MM.1S (cell line): ENCODE results near the gene MTCH1.

Experiments
- DNase-seq: peaks from one replicate; pipeline ENCODE4 v3.0.0-alpha.2; 2015
- H2AFZ ChIP-seq: fragments of 300-600 bp; sonication (generic); 2 replicates; pipeline ENCODE4 v1.6.0; 2016; ENCODE audit warnings: antibody characterized with exemption, low read length
- H3F3A ChIP-seq: fragments of 300-600 bp; sonication (generic); 2 replicates; pipeline ENCODE4 v1.6.1; 2016; ENCODE audit warnings: mild to moderate bottlenecking, antibody characterized with exemption, low read length, moderate library complexity, mixed read lengths; ENCODE audit not compliant: insufficient read depth
- H3K27ac ChIP-seq: fragments of 300-600 bp; sonication (generic); 2 replicates; pipeline ENCODE4 v1.5.1; 2016; ENCODE audit warnings: mild to moderate bottlenecking, low read length
- H3K27me3 ChIP-seq: fragments of 300-600 bp; sonication (generic); replicated peaks from 2 replicates; pipeline ENCODE4 v1.6.0; 2016; ENCODE audit warnings: low read length; ENCODE audit not compliant: insufficient read depth
- H3K36me3 ChIP-seq: fragments of 300-600 bp; sonication (generic); replicated peaks from 2 replicates; pipeline ENCODE4 v1.6.1; 2016; ENCODE audit warnings: mild to moderate bottlenecking, low read length, mixed read lengths; ENCODE audit not compliant: insufficient read depth
- H3K4me1 ChIP-seq: fragments of 300-600 bp; sonication (generic); 2 replicates; pipeline ENCODE4 v1.6.1; 2016; ENCODE audit warnings: low read length, mixed read lengths
- H3K4me2 ChIP-seq: fragments of 300-600 bp; sonication (generic); 2 replicates; pipeline ENCODE4 v1.6.0; 2016; ENCODE audit warnings: low read depth, low read length
- H3K4me3 ChIP-seq: fragments of 300-600 bp; sonication (generic); 2 replicates; pipeline ENCODE4 v1.5.1; 2016; ENCODE audit warnings: low read length, mixed read lengths
- H3K79me2 ChIP-seq: fragments of 300-600 bp; sonication (generic); 2 replicates; pipeline ENCODE4 v1.6.1; 2016; ENCODE audit warnings: mixed run types, low read length, mixed read lengths
- H3K9ac ChIP-seq: fragments of 300-600 bp; sonication (generic); 2 replicates; pipeline ENCODE4 v1.6.1; 2016; ENCODE audit warnings: low read length, mixed read lengths
- H3K9me2 ChIP-seq: fragments of 300-600 bp; sonication (generic); replicated peaks from 2 replicates; pipeline ENCODE4 v1.6.1; 2016; ENCODE audit warnings: mild to moderate bottlenecking, low read length, mixed read lengths; ENCODE audit not compliant: insufficient read depth
- H3K9me3 ChIP-seq: fragments of 300-600 bp; sonication (generic); replicated peaks from 2 replicates; pipeline ENCODE4 v1.6.1; 2016; ENCODE audit warnings: mild to moderate bottlenecking, low read length, mixed read lengths; ENCODE audit not compliant: insufficient read depth
- H4K20me1 ChIP-seq: fragments of 300-600 bp; sonication (generic); 2 replicates; pipeline ENCODE4 v1.6.1; 2016; ENCODE audit warnings: mild to moderate bottlenecking, low read length, moderate library complexity, mixed read lengths; ENCODE audit not compliant: insufficient read depth
- CTCF ChIP-seq: fragments of 300-600 bp; sonication (generic); IDR thresholded peaks from 2 replicates; pipeline ENCODE4 v1.5.1; 2016; ENCODE audit warnings: antibody characterized with exemption, low read length, mixed read lengths
- EZH2 ChIP-seq: fragments of 300-600 bp; sonication (generic); optimal IDR thresholded peaks from 2 replicates; pipeline ENCODE3; 2017; ENCODE audit warnings: low read depth, mild to moderate bottlenecking, antibody characterized with exemption, low read length, mixed read lengths
- EZH2phosphoT487 ChIP-seq: fragments of 300-600 bp; sonication (generic); IDR thresholded peaks from 2 replicates; pipeline ENCODE4 v1.6.1; 2018; ENCODE audit warnings: antibody characterized with exemption, low read length

The MTCH1 gene

DNA sequence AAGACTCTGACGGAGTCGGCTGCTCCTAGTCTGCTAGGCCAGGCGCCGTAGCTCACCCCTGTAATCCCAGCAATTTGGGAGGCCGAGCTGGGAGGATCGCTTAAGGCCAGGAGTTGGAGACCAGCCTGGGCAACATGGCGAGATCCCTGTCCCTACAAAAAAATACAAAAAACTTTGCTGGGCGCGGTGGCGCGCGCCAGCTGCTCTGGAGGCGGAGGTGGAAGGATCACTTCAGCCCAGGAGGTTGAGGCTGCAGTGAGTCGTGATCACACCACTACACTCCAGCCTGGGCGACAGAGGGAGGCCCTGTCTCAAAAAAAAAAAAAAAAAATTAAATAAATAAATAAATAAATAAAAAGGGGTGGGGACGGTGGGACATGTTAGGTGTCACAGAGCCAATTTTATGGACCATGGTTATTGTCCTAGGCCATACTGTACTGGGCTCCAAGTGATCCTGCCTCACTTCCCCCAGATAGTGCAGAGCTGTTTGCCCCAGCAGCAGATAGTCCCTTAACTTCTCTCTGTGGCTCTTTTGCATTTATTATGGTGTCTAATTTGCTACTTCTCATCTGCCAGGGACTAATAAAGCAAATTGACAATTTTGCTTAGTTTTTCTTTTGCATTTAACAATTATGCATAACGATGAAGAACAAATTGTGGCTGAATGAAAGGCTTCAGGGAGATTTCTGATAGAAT lies 26.3 kb downstream of the MTCH1 start:
- no peak overlapping the region for H3K9ac ChIP-seq
- no peaks in the 10 kb centered on the region for H3K79me2 ChIP-seq
- H3K4me2 ChIP-seq = no peak overlapping the region
- no peaks in the 10 kb centered on the region for H3F3A ChIP-seq
- H3K27me3 ChIP-seq = no peaks in the 10 kb centered on the region
- no peak for DNase-seq
- no peak overlapping the region for H3K4me3 ChIP-seq
- no peak overlapping the region for H2AFZ ChIP-seq
- no peaks in the 10 kb centered on the region for H3K36me3 ChIP-seq
- no peaks in the 10 kb centered on the region for H3K9me2 ChIP-seq
- no peak overlapping the region for H3K27ac ChIP-seq
- no peaks in the 10 kb centered on the region for H4K20me1 ChIP-seq
- no peaks in the 10 kb centered on the region for H3K4me1 ChIP-seq
- TF ChIP-seq EZH2 (no peak), CTCF (no peak), EZH2phosphoT487 (no peak)
- H3K9me3 ChIP-seq = no peaks in the 10 kb centered on the region

GRCh38 chr6:36958775-36959554 lies 27.0 kb downstream of the MTCH1 start:
- Histone ChIP-seq H3K9me2 (no peaks in the 10 kb centered on the region), H3F3A (no peaks in the 10 kb centered on the region), H3K36me3 (no peaks in the 10 kb centered on the region), H3K4me3 (no peak overlapping the region), H3K27me3 (no peaks in the 10 kb centered on the region), H3K4me1 (no peaks in the 10 kb centered on the region), H3K79me2 (no peaks in the 10 kb centered on the region), H3K9ac (no peak overlapping the region), H4K20me1 (no peaks in the 10 kb centered on the region), H2AFZ (no peak overlapping the region), H3K9me3 (no peaks in the 10 kb centered on the region), H3K4me2 (no peak overlapping the region), H3K27ac (no peak overlapping the region)
- DNase-seq = no peak
- TF ChIP-seq CTCF (no peak), EZH2 (no peak), EZH2phosphoT487 (no peak)

- Histone ChIP-seq H3K27ac (no peak overlapping the region), H4K20me1 (no peaks in the 10 kb centered on the region), H3K9me3 (no peaks in the 10 kb centered on the region), H3K4me2 (no peak overlapping the region), H3K79me2 (no peaks in the 10 kb centered on the region), H3K4me1 (no peaks in the 10 kb centered on the region), H3K9me2 (no peaks in the 10 kb centered on the region), H3K9ac (no peak overlapping the region), H3F3A (no peaks in the 10 kb centered on the region), H3K4me3 (no peak overlapping the region), H2AFZ (no peak overlapping the region), H3K27me3 (no peaks in the 10 kb centered on the region), H3K36me3 (no peaks in the 10 kb centered on the region)
- no peak for TF ChIP-seq CTCF
- no peak for TF ChIP-seq EZH2
- no peak for TF ChIP-seq EZH2phosphoT487
- no peak for DNase-seq
These were observed 28.2 kb downstream of the MTCH1 start for GRCh38 chr6:36957773-36958271.
